AG09319 (cell line): ENCODE results near the gene GCNA.
"Not testable (repeated sequence)": the region's sequence is repeated elsewhere in the genome, so short reads cannot be mapped to it uniquely, and the experiment has no call there.

Experiments
- DNase-seq: peaks from one replicate; pipeline ENCODE4 v3.0.0-alpha.2; 2010; ENCODE audit warnings: low read depth; ENCODE audit errors: extremely low read depth
- TF ChIP-seq, protein P1 (sequence below): IDR thresholded peaks from 2 replicates; pipeline ENCODE4 v1.5.1; 2011; ENCODE audit warnings: low read depth, mild to moderate bottlenecking, inconsistent platforms, low read length, moderate library complexity

The GCNA gene

DNA sequence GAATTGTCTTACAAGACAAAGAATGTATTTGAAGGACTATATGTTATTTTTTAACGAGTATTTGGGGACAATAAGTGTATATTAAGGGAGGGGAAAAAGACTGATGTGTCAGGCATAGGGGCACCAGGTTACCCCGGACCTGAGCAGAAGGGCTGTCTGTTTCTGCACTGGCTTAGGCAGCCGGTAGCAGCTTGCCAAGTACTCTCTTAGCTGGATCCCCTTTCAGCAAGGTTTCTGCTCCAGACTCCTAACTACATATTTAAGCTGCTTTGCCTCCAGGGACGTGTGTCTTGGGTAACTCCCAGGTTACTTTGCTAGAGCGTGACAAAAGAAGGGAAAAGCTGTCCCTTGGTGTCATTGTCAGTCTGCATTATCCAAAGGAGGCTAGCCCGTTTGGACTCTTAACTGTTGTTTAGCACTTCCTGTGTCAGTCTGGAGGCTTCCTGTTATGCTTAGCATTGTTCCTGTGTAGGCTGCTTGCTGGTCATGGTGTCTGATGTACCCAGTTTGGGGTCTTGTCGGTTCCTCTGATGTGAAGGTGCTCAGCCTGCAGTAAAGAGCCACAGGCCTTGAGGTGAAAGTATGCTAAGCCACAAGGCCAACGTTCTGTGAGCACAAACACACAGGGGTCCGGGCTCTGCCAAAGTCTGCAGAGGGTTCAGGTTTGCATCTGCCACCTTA lies 28.4 kb downstream of the GCNA start:
- TF ChIP-seq, protein P1, sequence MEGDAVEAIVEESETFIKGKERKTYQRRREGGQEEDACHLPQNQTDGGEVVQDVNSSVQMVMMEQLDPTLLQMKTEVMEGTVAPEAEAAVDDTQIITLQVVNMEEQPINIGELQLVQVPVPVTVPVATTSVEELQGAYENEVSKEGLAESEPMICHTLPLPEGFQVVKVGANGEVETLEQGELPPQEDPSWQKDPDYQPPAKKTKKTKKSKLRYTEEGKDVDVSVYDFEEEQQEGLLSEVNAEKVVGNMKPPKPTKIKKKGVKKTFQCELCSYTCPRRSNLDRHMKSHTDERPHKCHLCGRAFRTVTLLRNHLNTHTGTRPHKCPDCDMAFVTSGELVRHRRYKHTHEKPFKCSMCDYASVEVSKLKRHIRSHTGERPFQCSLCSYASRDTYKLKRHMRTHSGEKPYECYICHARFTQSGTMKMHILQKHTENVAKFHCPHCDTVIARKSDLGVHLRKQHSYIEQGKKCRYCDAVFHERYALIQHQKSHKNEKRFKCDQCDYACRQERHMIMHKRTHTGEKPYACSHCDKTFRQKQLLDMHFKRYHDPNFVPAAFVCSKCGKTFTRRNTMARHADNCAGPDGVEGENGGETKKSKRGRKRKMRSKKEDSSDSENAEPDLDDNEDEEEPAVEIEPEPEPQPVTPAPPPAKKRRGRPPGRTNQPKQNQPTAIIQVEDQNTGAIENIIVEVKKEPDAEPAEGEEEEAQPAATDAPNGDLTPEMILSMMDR = no peak
- no peak for DNase-seq

GRCh38 chrX:71607488-71607887 lies 29.3 kb downstream of the GCNA start:
- DNase-seq = no peak
- TF ChIP-seq, protein P1 = no peak

DNA sequence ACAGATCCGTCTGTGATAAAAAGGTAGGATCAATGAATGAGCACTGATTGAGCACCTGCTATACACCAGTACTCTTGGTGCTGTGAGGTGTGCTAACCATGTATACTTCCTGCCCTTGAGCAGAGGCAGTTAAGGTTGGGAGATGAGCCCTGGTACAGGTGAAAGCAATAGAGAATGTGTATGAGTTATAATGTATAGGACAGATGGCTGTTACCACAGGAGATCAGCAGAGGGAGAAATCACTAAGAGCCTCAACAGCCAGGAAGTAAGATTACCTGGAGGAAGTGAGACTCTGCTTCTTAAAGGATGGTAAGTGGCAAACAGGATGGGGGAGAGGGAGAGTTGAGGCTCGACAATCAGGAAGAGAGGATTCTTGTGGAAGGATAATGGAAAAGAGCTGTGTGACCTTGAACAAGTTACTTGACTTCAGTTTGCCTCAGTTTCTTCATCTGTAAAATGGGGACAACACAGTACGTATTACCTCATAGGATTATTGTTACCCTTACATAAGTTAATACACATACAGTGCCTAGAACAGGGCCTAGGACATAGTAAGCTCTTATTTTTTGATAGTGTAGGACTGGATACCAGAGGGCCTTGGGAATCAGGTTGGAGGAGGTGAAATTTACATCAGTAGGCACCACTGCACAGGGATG lies 31.0 kb downstream of the GCNA start:
- DNase-seq = no peak
- TF ChIP-seq, protein P1 = no peak

DNA sequence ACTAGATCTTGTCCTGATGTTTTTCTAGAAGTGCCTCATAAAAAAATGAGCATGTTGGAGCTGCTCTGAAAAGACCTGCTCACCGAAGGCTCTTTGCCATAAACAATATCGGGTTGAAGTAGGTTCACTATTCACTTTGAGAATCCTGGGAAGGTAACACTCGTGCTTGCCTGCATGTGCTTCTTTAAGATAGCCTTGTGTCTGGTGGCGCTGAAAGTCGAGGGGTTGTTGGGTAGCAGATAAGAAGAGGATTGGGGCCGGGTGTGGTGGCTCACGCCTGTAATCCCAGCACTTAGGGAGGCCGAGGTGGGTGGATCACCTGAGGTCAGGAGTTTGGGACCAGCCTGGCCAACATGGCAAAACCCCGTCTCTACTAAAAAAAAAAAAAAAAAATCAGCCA lies 33.5 kb downstream of the GCNA start:
- not testable (repeated sequence) for DNase-seq

- DNase-seq = no peak
- TF ChIP-seq, protein P1 = no peak
Measured at GRCh38 chrX:71612256-71612655, 34.0 kb downstream of the GCNA start.

GRCh38 chrX:71615056-71615455 lies 36.8 kb downstream of the GCNA start:
- TF ChIP-seq, protein P1 = no peak
- no peak for DNase-seq

- TF ChIP-seq, protein P1 = no peak
- no peak for DNase-seq
Measured at GRCh38 chrX:71615954-71616353, 37.7 kb downstream of the GCNA start.
